AG08395 (cell line): ENCODE results near the gene PRKAR1B.
A peak's percentile ranks its signal among the peaks of the same experiment; 100 is the strongest.

Experiments used
- DNase-seq: peaks from one replicate; pipeline ENCODE4 v3.0.0; 2012; ENCODE audit warnings: mixed read lengths, low spot score

PRKAR1B gene

DNA sequence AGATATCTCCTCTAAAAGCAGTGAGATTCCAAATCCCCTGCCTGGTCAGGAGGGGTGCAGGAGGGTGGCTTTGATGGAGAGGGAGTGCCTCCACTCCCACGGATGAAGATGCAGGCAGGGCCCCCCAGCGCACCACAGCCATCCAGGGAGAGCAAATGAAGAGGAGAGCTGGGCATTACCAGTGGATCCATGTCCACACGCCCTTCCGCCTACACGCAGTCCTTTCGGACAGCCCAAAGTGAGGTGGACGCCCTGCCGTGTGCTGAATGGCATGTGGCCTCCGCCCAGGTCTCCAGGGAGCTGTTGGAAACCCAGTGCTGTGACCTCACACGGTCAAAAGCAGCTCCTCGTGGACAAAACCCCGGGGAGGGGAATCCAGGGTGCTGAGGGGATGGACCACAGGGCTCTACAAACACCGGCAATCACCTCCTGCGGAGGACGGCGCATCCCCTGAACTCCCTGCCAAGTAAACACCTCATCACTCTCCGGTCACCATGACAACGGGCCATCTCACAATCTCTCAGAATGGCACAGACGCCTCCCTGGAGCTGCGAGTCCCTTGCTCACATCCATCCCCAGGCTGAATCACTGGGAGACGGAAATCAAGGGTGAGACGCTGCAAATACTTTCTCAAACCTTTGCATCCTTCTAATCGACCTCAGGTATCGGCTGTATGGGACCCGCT is 35.6 kb downstream of the PRKAR1B start:
- DNase-seq: no peak

DNA sequence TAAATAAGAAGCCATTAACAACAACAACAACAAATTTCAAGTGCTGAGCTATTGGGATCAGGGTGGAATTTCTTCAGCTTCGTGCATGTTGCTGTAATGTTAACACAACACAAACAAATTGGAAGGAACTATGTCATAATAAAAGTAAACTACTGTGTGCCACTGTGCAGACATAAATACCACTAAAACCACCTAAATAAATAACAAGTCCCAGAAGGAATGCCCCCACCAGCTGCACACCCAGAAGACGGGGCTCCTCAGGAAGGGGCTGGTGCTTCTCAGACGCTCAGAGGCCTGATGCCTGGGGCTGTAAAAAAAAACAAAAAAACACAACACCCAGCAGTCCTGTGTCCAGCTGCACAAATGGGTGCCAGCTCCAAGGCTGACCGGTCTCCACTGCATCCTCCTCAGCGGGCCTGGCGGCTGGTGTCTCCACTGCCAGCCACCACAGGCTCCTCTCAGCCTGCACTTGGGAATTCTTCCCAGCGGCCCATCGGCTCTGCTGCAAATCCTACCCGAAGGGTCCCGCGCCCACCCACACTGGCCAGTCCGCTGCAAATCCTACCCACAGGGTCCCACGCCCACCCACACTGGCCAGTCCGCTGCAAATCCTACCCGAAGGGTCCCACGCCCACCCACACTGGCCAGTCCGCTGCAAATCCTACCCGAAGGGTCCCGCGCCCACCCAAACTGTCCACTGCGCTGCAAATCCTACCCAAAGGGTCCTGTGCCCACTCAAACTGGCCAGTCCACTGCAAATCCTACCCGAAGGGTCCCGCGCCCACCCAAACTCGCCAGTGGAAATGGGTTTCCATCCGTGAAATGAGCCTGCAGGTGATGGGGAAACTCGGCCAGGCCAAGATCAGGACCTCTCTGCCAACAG is 36.4 kb downstream of the PRKAR1B start:
- no peak for DNase-seq

DNA sequence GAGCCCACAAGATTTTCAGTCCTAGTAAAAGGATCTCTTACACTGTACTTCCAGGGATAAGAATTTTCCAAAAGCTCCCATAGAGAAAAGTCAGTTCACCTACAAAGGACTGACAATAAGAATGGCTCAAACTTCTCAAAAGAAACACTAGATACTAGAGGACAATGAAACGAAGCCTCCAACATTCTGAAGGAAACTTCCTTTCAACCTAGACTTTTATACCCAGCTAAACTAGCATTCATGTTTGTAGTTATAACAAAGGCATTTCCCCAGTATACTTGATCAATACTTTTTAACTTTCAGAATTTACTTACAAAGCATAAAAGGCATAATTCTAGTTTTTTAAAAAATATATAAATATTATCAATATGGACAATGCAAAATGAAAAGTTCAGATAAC is 41.5 kb downstream of the PRKAR1B start:
- DNase-seq: no peak

DNA sequence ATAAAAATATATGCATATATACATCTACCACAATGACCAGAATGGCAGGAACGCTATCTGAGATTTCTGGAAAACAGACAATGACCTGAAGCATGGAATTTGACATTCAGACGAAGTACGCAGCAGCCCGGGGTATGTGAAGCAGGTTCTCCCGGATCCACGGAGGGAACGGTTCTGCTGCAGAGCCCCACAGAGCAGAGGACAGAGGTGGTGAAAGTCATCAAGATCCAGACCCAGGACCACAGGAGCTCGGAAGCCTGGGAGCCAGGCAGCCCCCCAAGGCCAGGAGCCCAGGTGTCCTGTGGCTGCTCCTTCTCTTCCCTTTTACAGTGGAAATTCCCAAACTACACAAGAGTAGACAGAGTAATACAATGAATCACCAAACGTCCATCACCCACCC is 42.7 kb downstream of the PRKAR1B start:
- no peak for DNase-seq

DNA sequence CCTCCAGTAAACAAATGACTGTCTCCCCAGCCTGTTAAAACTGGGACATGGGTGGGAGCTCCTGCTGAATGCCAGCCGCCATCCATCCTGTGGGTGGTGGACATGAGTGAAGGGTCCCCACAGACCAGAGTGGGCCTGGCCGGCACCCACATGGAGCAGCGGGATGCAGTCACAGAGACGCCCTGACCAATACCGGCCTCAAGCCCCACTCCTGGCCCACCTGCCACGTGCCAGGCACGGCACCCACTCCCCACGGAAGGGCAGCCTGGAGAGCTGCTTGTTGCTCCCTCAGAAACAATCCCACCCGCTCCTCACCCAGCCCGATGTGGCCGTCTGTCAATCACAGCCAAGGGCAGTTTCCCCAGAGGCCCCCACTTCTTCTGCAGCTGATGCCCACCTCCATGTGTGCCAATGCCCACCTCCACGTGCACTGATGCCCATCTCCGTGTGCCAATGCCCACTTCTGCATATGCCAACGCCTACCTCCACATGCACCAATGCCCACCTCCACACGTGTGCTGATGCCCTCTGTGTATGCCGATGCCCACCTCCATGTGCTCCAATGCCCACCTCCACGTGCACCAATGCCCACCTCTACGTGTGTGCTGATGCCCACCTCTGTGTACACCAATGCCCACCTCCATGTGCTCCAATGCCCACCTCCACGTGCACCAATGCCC is 43.4 kb downstream of the PRKAR1B start:
- no peak for DNase-seq

DNA sequence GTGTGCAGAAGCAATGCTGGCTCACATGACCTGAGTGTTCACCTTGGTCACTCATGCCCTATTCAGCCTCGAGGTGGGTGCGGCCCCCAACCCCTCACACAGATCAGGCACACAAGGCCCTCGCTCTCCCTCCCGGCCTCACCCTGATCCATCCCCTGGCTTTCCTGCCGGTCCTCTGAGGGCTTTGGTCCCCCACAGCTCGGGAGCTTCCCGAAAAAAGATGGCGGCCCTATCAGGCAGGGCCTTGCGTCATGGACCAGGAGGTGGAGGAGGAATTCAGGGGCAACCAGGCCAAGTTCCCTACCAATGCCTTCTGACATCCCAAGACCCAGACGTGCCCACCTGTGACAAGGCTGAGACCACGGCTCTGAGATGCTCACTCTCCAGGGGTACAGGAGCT is 44.3 kb downstream of the PRKAR1B start:
- DNase-seq: no peak

DNA sequence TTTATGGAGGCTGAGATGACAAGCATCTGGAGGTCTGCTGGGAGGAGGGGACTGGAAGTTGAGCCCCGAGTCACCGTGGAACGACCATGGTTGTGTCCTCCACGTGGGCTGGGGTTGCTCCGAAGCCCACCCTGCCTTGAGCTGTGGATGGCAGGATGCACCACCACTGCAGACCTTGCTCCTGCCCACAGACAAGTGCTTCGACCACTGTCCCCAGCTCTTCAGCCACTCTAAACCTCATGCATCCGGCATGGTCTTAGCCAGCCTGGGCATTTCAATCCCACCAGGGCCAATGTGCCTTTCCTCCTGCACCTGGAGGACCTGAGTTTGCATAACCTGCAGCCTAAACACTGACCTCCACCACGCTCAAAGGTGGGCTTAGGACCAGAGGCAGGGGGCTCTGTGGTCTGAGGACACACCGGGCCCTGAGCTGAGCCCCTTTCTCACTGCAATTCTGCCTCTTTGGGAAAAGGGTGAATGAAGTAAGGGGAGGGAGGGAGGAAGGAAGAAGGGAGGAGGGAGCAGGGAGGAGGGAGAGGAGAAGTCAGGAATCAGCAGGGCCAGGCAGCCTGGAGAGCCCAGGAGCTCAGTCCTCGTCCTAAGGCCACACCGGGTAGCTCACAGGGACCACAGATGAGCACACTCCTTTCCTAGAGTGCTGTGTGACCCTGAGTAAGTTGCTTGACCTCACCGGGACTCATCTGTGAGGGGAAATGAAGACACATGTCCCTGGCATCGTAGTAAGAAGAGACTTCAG is 45.4 kb downstream of the PRKAR1B start:
- DNase-seq: no peak

DNA sequence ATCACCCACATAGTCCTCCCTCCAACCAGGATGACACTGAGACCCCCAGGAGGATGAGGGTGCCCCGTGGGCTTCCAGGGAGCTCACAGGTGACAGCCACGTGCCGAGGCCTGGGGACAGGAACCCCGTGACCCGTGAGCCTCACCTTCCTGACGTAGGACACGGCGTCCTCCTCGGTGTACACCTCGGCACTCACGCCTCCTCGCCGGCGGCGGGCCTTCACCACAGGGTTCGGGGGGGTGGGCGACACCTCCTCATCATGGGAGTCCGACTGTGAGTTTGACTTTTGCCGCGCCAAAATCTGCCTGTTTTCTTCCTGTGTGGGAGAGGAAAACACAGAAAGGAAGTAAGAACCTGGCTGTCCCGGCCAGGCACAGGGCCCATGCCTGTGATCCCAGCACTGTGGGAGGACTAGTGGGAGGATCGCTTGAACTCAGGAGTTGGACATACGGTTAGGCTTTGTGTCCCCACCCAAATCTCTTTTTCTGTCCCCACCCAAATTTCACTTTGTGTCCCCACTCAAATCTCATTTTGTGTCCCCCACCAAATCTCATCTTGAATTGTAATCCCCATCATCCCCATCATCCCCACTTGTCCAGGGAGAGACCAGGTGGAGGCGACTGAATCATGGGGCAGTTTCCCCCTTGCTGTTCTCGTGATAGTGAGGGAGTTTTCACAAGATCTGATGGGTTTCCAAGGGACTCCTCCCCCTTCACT is 46.5 kb downstream of the PRKAR1B start:
- DNase-seq: no peak

DNA sequence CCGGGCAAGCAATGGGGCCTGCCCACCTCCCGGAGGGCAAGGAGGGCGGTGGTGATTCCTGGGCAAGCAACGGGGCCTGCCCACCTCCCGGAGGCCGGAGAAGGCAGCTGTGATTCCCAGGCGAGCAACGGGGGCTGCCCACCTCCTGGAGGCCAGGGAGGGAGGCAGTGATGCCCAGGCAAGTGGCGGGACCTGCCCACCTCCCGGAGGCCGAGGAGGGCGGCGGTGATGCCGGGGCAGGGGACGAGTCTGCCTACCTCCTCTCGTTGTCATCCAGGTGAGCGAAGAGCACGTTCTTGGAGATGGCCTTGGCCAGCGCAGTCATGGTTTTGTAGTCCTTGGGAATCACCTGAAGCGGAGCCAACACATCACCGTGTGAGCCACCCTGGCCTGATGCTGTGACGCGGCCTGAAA is 50.1 kb downstream of the PRKAR1B start:
- no peak for DNase-seq

DNA sequence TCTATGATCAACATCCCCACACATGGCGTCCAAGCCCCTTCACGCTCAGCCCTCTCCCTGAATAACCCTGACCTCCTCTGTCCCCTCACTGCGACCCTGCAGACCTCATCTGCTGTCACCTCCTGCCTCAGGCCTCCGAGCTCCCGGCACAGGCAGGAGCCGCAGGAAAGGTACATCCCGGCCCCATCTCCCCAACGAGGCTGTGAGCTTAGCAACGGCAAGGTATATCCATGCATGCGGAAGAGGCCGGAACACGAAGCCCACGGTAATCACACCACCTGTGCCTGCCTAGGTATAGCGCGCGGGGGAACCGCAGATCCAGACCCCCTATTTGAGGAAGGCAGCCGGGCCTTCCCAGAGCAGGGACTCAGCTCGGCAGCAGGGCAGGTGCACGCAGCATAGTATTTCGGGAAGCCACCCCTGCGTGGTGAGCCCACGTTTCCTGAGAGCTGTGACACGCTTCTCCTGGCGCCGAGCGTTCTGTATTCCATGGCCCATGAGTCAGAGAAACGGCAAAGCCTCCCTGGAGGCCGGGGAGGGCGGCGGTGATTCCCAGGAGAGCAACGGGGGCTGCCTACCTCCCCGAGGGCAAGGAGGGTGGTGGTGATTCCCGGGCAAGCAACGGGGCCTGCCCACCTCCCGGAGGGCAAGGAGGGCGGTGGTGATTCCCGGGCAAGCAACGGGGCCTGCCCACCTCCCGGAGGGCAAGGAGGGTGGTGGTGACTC is 50.7 kb downstream of the PRKAR1B start:
- DNase-seq: no peak

DNA sequence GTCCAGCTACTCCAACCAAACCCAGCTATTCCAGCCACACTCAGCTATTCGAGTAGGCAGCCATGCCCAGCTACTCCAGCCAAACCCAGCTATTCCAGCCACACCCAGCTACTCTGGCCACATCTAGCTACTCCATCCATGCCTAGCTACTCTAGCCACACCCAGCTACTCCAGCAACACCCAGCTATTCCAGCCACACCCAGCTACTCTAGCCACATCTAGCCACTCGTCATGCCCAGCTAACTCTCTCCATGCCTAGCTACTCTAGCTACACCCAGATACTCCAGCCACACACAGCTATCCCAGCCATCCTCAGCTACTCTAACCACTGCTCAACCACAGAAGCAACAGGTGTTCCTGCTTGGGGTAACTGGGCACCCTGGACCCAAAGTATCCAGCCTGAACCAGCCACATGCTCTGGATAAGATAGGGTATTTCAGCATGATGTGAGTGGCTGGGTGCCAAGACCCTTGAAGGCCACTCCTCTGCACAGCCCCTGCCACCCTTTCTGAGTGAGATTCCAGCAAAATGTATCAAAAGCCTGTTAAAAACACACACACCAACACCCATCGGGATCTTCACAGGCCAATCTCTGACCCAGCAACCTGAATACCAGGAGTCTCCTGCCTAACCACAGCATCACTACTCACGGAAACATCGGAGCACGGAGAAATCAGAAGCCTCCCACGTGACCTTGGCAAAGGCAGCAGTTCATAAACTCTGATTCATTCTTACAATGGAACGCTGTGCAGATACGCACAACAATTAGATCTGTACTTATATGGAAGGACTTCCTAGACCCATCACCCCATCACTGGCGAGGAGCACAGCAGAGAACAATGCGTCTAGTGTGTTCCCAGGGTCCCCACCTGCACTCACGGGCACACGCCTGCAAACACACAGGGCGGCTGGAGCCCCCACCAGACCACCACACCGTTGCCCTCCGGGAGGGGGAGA is 52.3 kb downstream of the PRKAR1B start:
- no peak for DNase-seq

DNA sequence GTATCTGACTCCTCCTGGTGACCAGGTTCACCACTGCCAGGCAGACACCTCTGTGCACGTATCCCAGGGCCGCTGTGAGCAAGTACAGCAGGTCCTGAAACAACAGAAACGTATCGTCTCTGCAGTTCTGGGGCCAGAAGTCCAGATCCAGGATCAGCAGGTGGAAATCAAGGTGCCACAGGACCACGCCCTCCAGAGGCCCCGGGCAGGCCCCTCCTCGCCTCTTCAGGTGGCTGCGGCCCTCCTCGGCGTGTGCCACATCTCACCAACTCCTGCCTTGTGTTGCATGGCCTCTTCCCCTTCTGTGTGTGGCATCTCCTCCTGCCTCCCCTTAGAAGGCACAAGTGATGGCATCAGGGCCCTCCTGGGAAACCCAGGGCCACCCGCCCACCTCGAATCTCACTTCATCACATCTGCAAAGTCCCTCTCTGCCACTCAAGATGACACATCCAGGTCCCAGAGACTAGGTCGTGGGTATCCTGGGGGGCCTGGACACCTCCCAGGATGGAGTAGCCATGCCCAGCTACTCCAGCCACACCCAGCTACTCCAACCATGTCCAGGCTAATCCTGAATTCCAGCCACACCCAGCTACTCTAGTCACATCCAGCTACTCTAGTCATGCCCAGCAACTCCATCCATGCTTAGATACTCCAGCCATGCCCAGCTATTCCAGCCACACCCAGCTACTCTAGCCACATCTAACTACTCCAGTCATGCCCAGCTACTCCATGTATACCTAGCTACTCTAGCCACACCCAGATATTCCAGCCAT is 53.2 kb downstream of the PRKAR1B start:
- DNase-seq: no peak

DNA sequence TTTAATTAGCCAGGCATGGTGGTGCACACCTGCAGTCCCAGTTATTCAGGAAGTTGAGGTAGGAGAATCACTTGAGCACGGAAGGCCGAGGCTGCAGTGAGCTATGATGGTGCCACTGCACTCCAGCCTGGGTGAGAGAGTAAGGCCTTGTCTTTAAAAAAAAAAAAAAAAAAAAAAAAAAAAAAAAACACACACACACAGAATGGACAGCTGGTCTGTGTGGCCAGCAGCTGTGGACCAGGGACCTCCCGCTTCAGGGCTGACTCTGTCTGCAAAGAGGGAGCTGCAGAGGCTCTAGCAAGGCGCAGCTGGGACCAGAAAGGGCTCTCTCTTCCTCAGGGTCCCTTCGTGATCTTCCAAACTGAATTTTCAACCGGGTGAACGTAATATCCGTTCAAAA is 54.2 kb downstream of the PRKAR1B start:
- no peak for DNase-seq

DNA sequence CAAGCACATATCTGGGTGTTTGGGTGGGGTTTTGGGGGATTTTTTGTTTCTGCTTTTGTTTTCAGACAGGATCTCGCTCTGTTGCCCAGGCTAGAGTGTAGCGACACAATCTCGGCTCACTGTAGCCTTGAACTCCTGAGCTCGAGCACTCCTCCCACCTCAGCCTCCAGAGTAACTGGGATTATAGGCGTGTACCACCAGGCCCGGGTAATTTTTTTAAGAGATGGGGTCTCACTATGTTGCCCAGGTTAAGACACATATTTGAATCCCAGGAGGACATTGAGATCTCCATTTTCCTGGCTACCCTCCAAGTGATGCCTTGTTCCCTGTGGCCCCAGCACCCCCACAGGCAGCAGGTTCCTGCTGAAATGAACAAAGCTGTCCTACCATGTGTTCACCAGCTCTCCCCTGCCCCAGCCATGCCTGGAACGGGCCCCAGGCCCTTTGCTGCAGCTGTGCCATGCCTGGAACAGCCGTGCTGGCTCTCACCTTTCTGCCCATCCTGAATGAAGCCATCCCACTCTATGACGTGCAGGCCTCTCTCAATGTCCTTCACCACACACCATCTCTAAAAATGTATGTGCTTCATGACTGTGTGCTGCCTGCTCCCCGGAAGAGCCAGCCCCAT is 55.6 kb downstream of the PRKAR1B start:
- DNase-seq: no peak

DNA sequence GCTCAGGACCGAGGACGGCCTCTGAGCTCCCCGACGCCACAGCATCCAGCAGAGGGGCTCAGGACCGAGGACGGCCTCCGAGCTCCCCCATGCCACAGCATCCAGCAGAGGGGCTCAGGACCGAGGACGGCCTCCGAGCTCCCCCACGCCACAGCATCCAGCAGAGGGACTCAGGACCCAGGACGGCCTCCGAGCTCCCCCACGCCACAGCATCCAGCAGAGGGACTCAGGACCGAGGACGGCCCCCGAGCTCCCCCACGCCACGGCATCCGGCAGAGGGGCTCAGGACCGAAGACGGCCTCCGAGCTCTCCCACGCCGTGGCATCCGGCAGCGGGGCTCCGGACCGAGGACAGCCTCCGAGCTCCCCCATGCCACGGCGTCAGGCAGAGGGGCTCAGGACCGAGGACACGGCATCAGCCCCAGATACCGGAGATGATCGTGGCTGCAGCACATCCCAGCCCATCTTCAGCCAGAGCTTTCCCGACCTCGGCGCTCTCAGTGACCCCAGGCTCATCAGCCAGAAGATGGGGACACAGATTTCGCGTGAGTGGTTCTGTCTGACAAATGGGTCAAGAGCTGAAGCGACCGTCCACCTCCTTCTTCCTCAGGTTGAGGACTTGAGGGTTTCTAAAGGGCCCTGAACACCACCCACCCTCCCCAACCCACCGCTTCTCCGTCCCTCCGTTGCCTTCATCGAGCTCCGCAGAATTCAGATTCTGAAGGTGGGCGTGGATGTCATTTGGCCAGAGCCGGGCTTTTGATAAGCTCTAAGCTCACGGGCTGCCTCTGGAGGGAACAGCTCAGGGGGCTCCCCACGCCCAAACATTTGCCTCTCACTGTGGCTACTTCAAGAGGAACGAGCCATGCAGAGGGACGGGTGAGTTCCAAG is 56.3 kb downstream of the PRKAR1B start:
- DNase-seq: no peak

DNA sequence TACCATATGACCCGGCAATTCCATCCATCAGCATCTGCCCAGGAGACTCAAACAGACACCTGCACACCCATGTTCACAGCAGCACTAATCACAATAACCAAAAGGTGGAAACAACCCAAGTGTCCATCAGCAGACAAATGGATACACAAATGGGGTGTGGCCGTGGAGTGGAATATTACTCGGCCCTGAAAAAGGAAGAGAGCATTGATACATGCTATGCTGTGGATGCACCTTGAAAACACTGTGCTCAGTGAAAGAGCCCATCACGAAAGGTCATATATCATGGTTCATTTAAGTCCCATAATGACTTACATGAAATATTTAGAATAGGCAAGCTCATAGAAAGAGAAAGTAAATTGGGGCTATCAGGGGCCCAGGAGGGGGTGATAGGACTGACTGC is 58.1 kb downstream of the PRKAR1B start:
- DNase-seq: no peak

DNA sequence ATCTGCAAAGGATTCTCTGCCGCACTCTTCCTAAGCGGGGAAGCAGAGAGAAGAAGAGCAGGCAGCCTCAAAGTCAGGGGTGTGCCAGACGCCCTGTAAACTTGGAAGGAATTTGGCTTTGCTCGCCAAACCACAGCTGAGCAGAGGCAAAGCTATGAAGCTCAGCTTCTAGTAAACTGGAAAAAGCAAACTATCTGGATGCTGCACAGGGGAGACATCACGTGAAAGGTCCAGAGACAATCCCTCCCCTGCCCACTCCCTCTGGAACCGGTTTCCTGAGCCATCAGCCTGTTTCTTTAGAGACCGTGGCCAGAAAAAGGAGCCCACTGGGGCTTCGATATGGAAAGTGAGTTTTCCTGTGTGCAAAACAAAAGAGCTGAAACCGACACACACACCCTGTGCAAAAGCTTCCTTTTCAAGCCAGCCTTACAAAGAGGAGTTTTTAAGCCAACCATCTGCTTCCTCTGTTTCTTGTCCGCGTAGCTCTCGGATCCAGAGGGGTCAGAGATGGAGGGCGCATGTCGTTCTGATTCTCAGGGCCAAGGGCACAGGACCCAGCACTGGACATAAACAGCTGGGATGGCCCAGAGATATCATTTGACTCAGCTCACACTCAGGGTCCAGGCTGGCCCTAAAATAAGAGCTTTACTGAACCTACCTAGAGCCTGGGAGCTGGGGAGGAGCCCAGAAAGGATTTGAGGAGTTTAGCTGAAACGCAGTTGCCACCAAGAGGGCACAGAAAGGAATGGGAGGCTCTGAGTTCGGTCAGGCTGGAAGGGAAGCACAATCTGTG is 58.7 kb downstream of the PRKAR1B start:
- DNase-seq: peak; percentile 74
